ENCODE data around the gene SORCS2. TPM values are rescaled to one million over a fixed set of nuclear protein-coding genes. Genes with fewer than 3 reads are reported as not detected.

SORCS2 gene
- total RNA-seq, 6 experiments from 2014 or later = 0.18 to 6.2 (median 3.1) TPM

DNA sequence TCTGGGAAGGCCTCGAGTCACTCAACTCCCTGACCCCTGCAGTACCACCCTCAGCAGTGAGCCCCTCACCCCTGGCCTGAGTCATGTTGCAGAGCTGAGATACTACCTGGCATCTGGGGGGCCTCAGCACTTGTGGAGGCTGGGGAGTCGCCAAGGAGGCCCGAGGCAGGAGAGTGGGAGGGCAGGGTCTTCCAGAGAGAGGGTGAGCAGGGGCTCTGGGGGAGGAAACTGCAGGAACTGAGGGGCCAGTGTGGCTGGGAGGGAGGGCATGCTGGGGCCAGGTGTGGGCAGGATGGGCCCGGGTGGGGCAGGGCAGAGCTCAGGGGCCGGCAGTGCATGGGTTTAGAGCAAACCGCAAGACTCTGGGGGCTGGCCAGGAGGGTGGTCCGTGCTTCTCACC, 59.7 kb downstream of the SORCS2 start:
- no CpG with 5 or more reads among the region's 7 CpGs for WGBS (ENCODE audit: insufficient coverage, low coverage, low lambda C conversion rate, missing lambda C conversion rate)
- no peak for ATAC-seq
- no peak for DNase-seq

DNA sequence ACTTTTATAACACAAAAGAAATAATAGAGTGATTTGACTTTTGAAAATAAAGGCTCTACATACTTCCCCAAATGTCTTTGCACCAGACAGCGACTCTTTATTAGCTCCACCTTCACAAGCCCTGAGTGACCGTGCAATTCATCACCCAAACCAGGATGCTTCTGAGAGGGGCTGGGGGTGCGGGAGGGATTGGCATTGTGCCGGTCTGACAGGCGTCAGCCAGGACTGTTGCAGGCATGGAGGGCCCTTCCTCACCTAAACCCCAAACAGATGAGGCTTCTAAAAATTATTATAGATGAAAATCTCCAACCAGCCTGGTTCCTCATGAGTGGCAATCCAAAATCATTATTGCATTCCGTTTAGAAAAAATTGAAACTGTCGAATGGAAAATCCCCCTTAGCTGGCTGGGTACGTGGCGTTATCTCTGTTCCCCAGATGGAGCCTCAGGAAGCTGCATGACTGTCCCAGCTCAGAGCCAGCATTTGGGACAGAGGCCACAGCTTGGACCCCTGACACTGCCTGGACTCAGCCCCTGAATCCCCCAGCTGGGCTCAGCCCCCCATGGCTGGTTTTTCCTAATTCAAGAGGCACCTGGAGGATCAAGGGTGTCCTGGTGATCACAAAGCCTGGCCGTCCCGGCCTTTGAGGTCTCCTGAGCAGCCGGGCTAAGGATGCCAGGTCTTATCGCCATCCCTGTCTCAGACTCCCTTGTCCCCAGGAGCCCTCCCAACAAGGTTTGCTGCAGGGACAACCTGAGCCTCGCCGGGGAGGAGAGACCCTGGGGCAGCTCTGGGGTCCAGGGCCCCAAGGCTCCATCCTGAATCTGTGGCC, 60.4 kb downstream of the SORCS2 start:
- DNase-seq (no peak), ATAC-seq (no peak)
- H3K27me3 ChIP-seq = no peaks in the 10 kb centered on the region
- no peaks in the 10 kb centered on the region for H3K4me1 ChIP-seq
- H3K27ac ChIP-seq = no peak overlapping the region
- no peak overlapping the region for H3K4me3 ChIP-seq
- intact Hi-C loops (cut with DNase I) = no loop called here
- TF ChIP-seq CTCF (IDR thresholded peaks at IDR 0.05) (no peak), POLR2A (IDR thresholded peaks at IDR 0.05) (no peak)
- no peaks in the 10 kb centered on the region for H3K36me3 ChIP-seq
- 53% methylated on average over 7 of the region's 15 CpGs for WGBS (ENCODE audit: insufficient coverage, low coverage, low lambda C conversion rate, missing lambda C conversion rate)
- no peaks in the 10 kb centered on the region for H3K9me3 ChIP-seq

More for the DNA sequence above, 59.7 kb downstream of the SORCS2 start:
- H3K4me3 ChIP-seq = no peak overlapping the region
- H3K9me3 ChIP-seq = no peaks in the 10 kb centered on the region
- no peaks in the 10 kb centered on the region for H3K27me3 ChIP-seq
- no peak overlapping the region for H3K27ac ChIP-seq
- intact Hi-C loops (cut with DNase I) = no loop called here
- H3K36me3 ChIP-seq = no peaks in the 10 kb centered on the region
- TF ChIP-seq POLR2A (IDR thresholded peaks at IDR 0.05) (no peak), CTCF (IDR thresholded peaks at IDR 0.05) (no peak)
- no peaks in the 10 kb centered on the region for H3K4me1 ChIP-seq

DNA sequence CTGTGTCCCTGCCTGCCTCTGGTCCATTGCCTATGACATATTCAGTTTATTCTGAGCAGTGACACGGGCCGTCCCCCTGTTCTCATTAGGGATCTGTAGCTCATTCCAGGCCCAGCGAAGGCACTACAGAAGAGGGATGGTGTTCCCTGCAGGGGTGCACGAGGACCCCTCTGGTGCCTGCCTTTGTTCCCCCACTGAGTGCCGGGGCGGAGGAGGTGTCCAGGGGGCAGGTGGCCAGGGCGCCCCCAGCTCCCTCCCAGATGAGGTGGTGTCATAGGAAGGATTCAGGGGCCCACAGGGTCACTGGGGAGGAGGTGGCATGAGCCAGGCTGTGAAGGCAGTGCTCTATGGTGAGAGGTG, 61.0 kb downstream of the SORCS2 start:
- Histone ChIP-seq H3K27ac (no peak overlapping the region), H3K9me3 (no peaks in the 10 kb centered on the region), H3K27me3 (no peaks in the 10 kb centered on the region), H3K36me3 (no peaks in the 10 kb centered on the region), H3K4me1 (no peaks in the 10 kb centered on the region), H3K4me3 (no peak overlapping the region)
- TF ChIP-seq POLR2A (IDR thresholded peaks at IDR 0.05) (no peak), CTCF (IDR thresholded peaks at IDR 0.05) (no peak)
- intact Hi-C loops (cut with DNase I) = no loop called here
- ATAC-seq = no peak
- no peak for DNase-seq
- WGBS (ENCODE audit: insufficient coverage, low coverage, low lambda C conversion rate, missing lambda C conversion rate) = 61% methylated on average over 2 of the region's 7 CpGs

GRCh38 chr4:7253837-7254236, 61.5 kb downstream of the SORCS2 start:
- 69% methylated on average over 4 of the region's 4 CpGs for WGBS (ENCODE audit: insufficient coverage, low coverage, low lambda C conversion rate, missing lambda C conversion rate)
- ATAC-seq (no peak), DNase-seq (no peak)
- no peak overlapping the region for H3K4me3 ChIP-seq
- no peaks in the 10 kb centered on the region for H3K27me3 ChIP-seq
- no peak overlapping the region for H3K27ac ChIP-seq
- H3K36me3 ChIP-seq = no peaks in the 10 kb centered on the region
- no peaks in the 10 kb centered on the region for H3K9me3 ChIP-seq
- intact Hi-C loops (cut with DNase I) = no loop called here
- H3K4me1 ChIP-seq = no peaks in the 10 kb centered on the region
- TF ChIP-seq POLR2A (IDR thresholded peaks at IDR 0.05) (no peak), CTCF (IDR thresholded peaks at IDR 0.05) (no peak)

All from right lobe of liver (tissue), 6 donors.